NCI-H774 (cell line): ENCODE data around the gene CPED1.

Experiments
- DNase-seq: peaks from one replicate; lab custom pipeline; 2025; lab: John Stamatoyannopoulos, UW

The CPED1 gene

GRCh38 chr7:121151774-121152221, 163.3 kb downstream of the CPED1 start:
- DNase-seq, result no peak

GRCh38 chr7:121153411-121153810, 164.9 kb downstream of the CPED1 start:
- no peak for DNase-seq

- no peak for DNase-seq
Measured at GRCh38 chr7:121153995-121154394, 165.5 kb downstream of the CPED1 start.

- no peak for DNase-seq
Measured at GRCh38 chr7:121156825-121157224, 168.3 kb downstream of the CPED1 start.

GRCh38 chr7:121157341-121157751, 168.8 kb downstream of the CPED1 start:
- DNase-seq, result no peak

- DNase-seq, result no peak
Measured at GRCh38 chr7:121157885-121158590, 169.5 kb downstream of the CPED1 start.

- no peak for DNase-seq
Measured at GRCh38 chr7:121158665-121159064, 170.2 kb downstream of the CPED1 start.

GRCh38 chr7:121159553-121159952, 171.0 kb downstream of the CPED1 start:
- DNase-seq, result no peak

GRCh38 chr7:121160150-121161008, 171.9 kb downstream of the CPED1 start:
- DNase-seq, result no peak

GRCh38 chr7:121163699-121164098, 175.2 kb downstream of the CPED1 start:
- DNase-seq, result no peak

GRCh38 chr7:121164247-121164646, 175.7 kb downstream of the CPED1 start:
- DNase-seq, result no peak

GRCh38 chr7:121166916-121167315, 178.4 kb downstream of the CPED1 start:
- no peak for DNase-seq

- DNase-seq, result no peak
Measured at GRCh38 chr7:121167971-121168370, 179.5 kb downstream of the CPED1 start.

GRCh38 chr7:121169469-121169868, 181.0 kb downstream of the CPED1 start:
- DNase-seq, result no peak

- DNase-seq, result no peak
Measured at GRCh38 chr7:121172484-121172883, 184.0 kb downstream of the CPED1 start.

GRCh38 chr7:121175826-121176225, 187.3 kb downstream of the CPED1 start:
- no peak for DNase-seq

GRCh38 chr7:121178452-121178851, 189.9 kb downstream of the CPED1 start:
- no peak for DNase-seq

- DNase-seq, result no peak
Measured at GRCh38 chr7:121178869-121179497, 190.5 kb downstream of the CPED1 start.

- no peak for DNase-seq
Measured at GRCh38 chr7:121180436-121181063, 192.0 kb downstream of the CPED1 start.

GRCh38 chr7:121181357-121181756, 192.8 kb downstream of the CPED1 start:
- DNase-seq, result no peak

- DNase-seq, result no peak
Measured at GRCh38 chr7:121182281-121182680, 193.8 kb downstream of the CPED1 start.

GRCh38 chr7:121182902-121183301, 194.4 kb downstream of the CPED1 start:
- DNase-seq, result no peak
